Left colon (tissue), 2 donors: Measurements from ENCODE around the gene TRIM71. TPM values are rescaled to one million over a fixed set of nuclear protein-coding genes. Genes with fewer than 3 reads are reported as not detected.

Source experiments
- total RNA-seq, 2 donors: library from RNA; stranded (reverse); fragmentation: NEBNext Ultra II Directional; extraction: Animal tissue kit (Norgen Biotek cat#: 25700); gene quantifications; one replicate each; pipeline ENCODE4 v1.2.1, GENCODE V29; 2021
- donor health status: DM: no; HTN: no; CAD: no.
- donor health status: DM: yes; HTN: yes; CAD: no.

TRIM71 gene
- total RNA-seq, 2 donors from 2014 or later: not detected

Other genes with a start within 250 kb of the TRIM71 start
- 10 to 100 TPM; 18.5 to 19.5 TPM for gene DYNC1LI1, start 247.1 kb upstream of the TRIM71 start, total RNA-seq
- 10 to 100 TPM; 28.0 to 33.4 TPM for gene CNOT10, start 132.8 kb upstream of the TRIM71 start, total RNA-seq
- gene CCR4, start 133.6 kb downstream of the TRIM71 start, total RNA-seq: under 1 TPM; 0.15 to 0.28 TPM